ENCODE measurements around the gene DOK6. TPM values are rescaled to one million over a fixed set of nuclear protein-coding genes. Genes with fewer than 3 reads are reported as not detected.

DOK6 gene
- total and polyA plus RNA-seq, 2 donors (not counting 3 experiments of a cell fraction or from before 2014, with no cell fraction given): under 0.01 TPM; not detected in 1

GRCh38 chr18:69491576-69491975, 90.9 kb downstream of the DOK6 start:
- no peaks in the 10 kb centered on the region for H4K20me1 ChIP-seq (replicated peaks; ENCODE audit: control insufficient read depth, extremely low read depth, insufficient read depth, low read length)
- H3K9me1 ChIP-seq (replicated peaks; ENCODE audit: control insufficient read depth, extremely low read depth, insufficient read depth, low read length): no peaks in the 10 kb centered on the region
- ChIA-PET POLR2A (no interaction called here), CTCF (no interaction called here)
- no peaks in the 10 kb centered on the region for H3K79me2 ChIP-seq (ENCODE audit: control insufficient read depth, insufficient read depth, low read length)
- H3K9ac ChIP-seq (replicated peaks; ENCODE audit: extremely low read depth, insufficient read depth, low read length): no peak overlapping the region
- intact Hi-C loops (cut with micrococcal nuclease): no loop called here
- no TSS peak for BruUV-seq (replicated peaks)
- no peak overlapping the region for H3K4me2 ChIP-seq (ENCODE audit: insufficient read depth, low read length)
- no peaks in the 10 kb centered on the region for H3K4me1 ChIP-seq (ENCODE audit: control insufficient read depth, extremely low read depth, insufficient read depth, low read length)
- FAIRE-seq (no peak), DNase-seq (ENCODE audit: low read depth, low spot score) (no peak)
- no peaks in the 10 kb centered on the region for H3K27me3 ChIP-seq (ENCODE audit: control insufficient read depth in 2 of 2, insufficient read depth in 2 of 2, low read length in 2 of 2)
- H3K36me3 ChIP-seq (ENCODE audit: control insufficient read depth in 2 of 2, extremely low read depth in 1 of 2, insufficient read depth in 2 of 2, low read length in 2 of 2): no peaks in the 10 kb centered on the region
- no peaks in the 10 kb centered on the region for H3K9me3 ChIP-seq (replicated peaks; ENCODE audit: control insufficient read depth, insufficient read depth, low read length)
- dilution Hi-C loops (cut with MboI; ENCODE audit: extremely low pct_ligation_motif_present, low sequenced_read_pairs): no loop called here
- H3K4me3 ChIP-seq (replicated peaks in 1 of 3; ENCODE audit: insufficient read depth in 1 of 3, low read depth in 1 of 3, low read length in 3 of 3): no peak overlapping the region
- no peak overlapping the region for H2AFZ ChIP-seq (ENCODE audit: low read depth, low read length)
- no peak overlapping the region for H3K27ac ChIP-seq (ENCODE audit: insufficient read depth, low read depth, low read length)
- TF ChIP-seq FOS (IDR thresholded peaks at IDR 0.05; ENCODE audit: borderline replicate concordance, insufficient read depth, low read length) (no peak), POLR2A (IDR thresholded peaks at IDR 0.05; ENCODE audit: low read depth, low read length) (no peak), POLR2AphosphoS5 (IDR thresholded peaks at IDR 0.05; ENCODE audit: insufficient read depth, low read depth, low read length) (no peak), CTCF (IDR thresholded peaks at IDR 0.05; ENCODE audit: extremely low read depth in 1 of 2, insufficient read depth in 1 of 2, low read depth in 1 of 2, low read length in 2 of 2) (no peak), JUN (IDR thresholded peaks at IDR 0.05; ENCODE audit: borderline replicate concordance, insufficient read depth, insufficient read length, low read depth) (no peak), GATA2 (IDR thresholded peaks at IDR 0.05; ENCODE audit: insufficient read depth, insufficient read length, low read depth, low read length) (no peak)

- no peak for FAIRE-seq
- TF ChIP-seq EZH2 (IDR thresholded peaks at IDR 0.05; ENCODE audit: borderline replicate concordance, low read depth, low read length, severe bottlenecking): no peak
- no peak for TF ChIP-seq POLR2A (IDR thresholded peaks at IDR 0.05; ENCODE audit: low read depth, low read length)
- TF ChIP-seq MYC (IDR thresholded peaks at IDR 0.05; ENCODE audit: low read depth, low read length): no peak
- no peak for TF ChIP-seq CTCF (IDR thresholded peaks at IDR 0.05; ENCODE audit: extremely low read depth in 1 of 2, insufficient read depth in 1 of 2, low read depth in 1 of 2, low read length in 2 of 2)
- TF ChIP-seq FOS (IDR thresholded peaks at IDR 0.05; ENCODE audit: borderline replicate concordance, insufficient read depth, low read length): no peak
- TF ChIP-seq JUN (IDR thresholded peaks at IDR 0.05; ENCODE audit: borderline replicate concordance, insufficient read depth, insufficient read length, low read depth): no peak
- TF ChIP-seq GATA2 (IDR thresholded peaks at IDR 0.05; ENCODE audit: insufficient read depth, insufficient read length, low read depth, low read length): no peak
- no peak for TF ChIP-seq POLR2AphosphoS5 (IDR thresholded peaks at IDR 0.05; ENCODE audit: insufficient read depth, low read depth, low read length)
- no peak for TF ChIP-seq MAX (IDR thresholded peaks at IDR 0.05; ENCODE audit: insufficient read depth, insufficient read length)
- no TSS peak for BruUV-seq (replicated peaks)
Measured at GRCh38 chr18:69492861-69493260, 92.2 kb downstream of the DOK6 start.

More at GRCh38 chr18:69492861-69493260, 92.2 kb downstream of the DOK6 start:
- no peak overlapping the region for H3K4me2 ChIP-seq (ENCODE audit: insufficient read depth, low read length)
- no peaks in the 10 kb centered on the region for H3K79me2 ChIP-seq (ENCODE audit: control insufficient read depth, insufficient read depth, low read length)
- POLR2A ChIA-PET: no interaction called here
- no peaks in the 10 kb centered on the region for H3K4me1 ChIP-seq (ENCODE audit: control insufficient read depth, extremely low read depth, insufficient read depth, low read length)
- intact Hi-C loops (cut with micrococcal nuclease) (no loop called here), dilution Hi-C loops (cut with MboI; ENCODE audit: extremely low pct_ligation_motif_present, low sequenced_read_pairs) (no loop called here)
- H4K20me1 ChIP-seq (replicated peaks; ENCODE audit: control insufficient read depth, extremely low read depth, insufficient read depth, low read length): no peaks in the 10 kb centered on the region
- no peak for DNase-seq (ENCODE audit: low read depth, low spot score)
- H2AFZ ChIP-seq (ENCODE audit: low read depth, low read length): no peak overlapping the region
- no peaks in the 10 kb centered on the region for H3K9me1 ChIP-seq (replicated peaks; ENCODE audit: control insufficient read depth, extremely low read depth, insufficient read depth, low read length)
- H3K27me3 ChIP-seq (ENCODE audit: control insufficient read depth in 2 of 2, insufficient read depth in 2 of 2, low read length in 2 of 2): no peaks in the 10 kb centered on the region
- no peak overlapping the region for H3K4me3 ChIP-seq (replicated peaks in 1 of 3; ENCODE audit: insufficient read depth in 1 of 3, low read depth in 1 of 3, low read length in 3 of 3)
- CTCF ChIA-PET: no interaction called here
- H3K36me3 ChIP-seq (ENCODE audit: control insufficient read depth in 2 of 2, extremely low read depth in 1 of 2, insufficient read depth in 2 of 2, low read length in 2 of 2): no peaks in the 10 kb centered on the region
- H3K27ac ChIP-seq (ENCODE audit: insufficient read depth, low read depth, low read length): no peak overlapping the region
- H3K9me3 ChIP-seq (replicated peaks; ENCODE audit: control insufficient read depth, insufficient read depth, low read length): no peaks in the 10 kb centered on the region
- H3K9ac ChIP-seq (replicated peaks; ENCODE audit: extremely low read depth, insufficient read depth, low read length): no peak overlapping the region

Data from endothelial cell of umbilical vein (primary cell).